WI38 (cell line): ENCODE data around the gene RNF223.
A peak's percentile ranks its signal among the peaks of the same experiment; 100 is the strongest.

Source experiments
- H3K4me3 ChIP-seq: 2 replicates; pipeline ENCODE4 v1.5.1; 2011; ENCODE audit warnings: low read depth, mild to moderate bottlenecking, control low read depth, low read length
- TF ChIP-seq, protein P1 (sequence below): IDR thresholded peaks from 2 replicates; pipeline ENCODE4 v1.5.1; 2012; ENCODE audit warnings: low read depth, mild to moderate bottlenecking, control low read depth, low read length

RNF223 gene

DNA sequence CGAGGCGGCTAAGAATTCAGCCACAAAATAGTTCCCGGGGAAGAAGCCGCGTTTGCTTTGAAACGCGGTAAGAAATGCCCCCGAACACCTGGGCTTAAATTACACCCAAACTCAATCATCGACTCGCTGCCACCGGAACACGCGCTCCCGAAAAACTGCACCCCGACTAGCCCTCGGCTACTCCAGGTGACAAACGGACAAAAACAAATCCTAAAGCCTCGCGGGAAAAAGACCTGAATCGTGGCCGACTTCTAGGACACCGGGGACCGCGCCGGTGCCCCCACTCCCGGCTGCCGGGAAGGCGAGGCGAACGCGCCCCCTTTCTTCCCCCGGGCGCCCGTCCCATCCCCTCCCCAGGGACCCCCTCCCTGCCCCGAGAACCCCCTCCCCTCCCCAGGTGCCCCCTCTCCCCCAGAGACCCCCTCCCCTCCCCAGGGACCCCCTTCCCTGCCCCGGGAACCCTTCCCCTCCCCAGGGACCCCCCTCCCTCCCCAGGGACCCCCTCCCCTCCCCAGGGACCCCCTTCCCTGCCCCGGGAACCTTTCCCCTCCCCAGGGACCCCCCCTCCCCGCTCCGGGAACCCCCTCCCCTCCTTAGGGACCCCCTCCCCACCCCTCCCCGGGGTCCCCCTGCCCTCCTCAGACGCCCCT, 41.2 kb upstream of the RNF223 start:
- TF ChIP-seq, protein P1, sequence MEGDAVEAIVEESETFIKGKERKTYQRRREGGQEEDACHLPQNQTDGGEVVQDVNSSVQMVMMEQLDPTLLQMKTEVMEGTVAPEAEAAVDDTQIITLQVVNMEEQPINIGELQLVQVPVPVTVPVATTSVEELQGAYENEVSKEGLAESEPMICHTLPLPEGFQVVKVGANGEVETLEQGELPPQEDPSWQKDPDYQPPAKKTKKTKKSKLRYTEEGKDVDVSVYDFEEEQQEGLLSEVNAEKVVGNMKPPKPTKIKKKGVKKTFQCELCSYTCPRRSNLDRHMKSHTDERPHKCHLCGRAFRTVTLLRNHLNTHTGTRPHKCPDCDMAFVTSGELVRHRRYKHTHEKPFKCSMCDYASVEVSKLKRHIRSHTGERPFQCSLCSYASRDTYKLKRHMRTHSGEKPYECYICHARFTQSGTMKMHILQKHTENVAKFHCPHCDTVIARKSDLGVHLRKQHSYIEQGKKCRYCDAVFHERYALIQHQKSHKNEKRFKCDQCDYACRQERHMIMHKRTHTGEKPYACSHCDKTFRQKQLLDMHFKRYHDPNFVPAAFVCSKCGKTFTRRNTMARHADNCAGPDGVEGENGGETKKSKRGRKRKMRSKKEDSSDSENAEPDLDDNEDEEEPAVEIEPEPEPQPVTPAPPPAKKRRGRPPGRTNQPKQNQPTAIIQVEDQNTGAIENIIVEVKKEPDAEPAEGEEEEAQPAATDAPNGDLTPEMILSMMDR: no peak
- peak overlapping the region; percentile 71 for H3K4me3 ChIP-seq

DNA sequence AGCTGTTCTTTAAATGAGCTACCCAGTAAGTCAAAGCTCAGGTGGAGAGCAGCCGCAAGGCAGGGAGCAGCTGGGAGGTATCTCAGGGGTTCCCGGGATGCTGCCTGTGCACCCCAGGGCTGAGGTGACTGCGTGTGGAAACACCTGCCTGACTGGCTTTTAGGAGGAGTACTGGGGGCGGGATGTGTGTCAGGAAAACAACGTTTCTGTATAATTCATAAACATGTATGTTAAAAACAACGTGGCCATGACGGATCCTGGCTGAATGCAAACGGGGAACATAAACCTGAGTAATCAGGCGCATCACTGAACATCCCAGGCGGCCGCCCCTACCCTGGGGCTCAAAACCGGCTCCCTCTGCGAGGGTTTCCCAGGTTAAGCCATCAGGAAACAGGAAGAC, 40.3 kb upstream of the RNF223 start:
- TF ChIP-seq, protein P1: no peak
- no peak overlapping the region for H3K4me3 ChIP-seq

DNA sequence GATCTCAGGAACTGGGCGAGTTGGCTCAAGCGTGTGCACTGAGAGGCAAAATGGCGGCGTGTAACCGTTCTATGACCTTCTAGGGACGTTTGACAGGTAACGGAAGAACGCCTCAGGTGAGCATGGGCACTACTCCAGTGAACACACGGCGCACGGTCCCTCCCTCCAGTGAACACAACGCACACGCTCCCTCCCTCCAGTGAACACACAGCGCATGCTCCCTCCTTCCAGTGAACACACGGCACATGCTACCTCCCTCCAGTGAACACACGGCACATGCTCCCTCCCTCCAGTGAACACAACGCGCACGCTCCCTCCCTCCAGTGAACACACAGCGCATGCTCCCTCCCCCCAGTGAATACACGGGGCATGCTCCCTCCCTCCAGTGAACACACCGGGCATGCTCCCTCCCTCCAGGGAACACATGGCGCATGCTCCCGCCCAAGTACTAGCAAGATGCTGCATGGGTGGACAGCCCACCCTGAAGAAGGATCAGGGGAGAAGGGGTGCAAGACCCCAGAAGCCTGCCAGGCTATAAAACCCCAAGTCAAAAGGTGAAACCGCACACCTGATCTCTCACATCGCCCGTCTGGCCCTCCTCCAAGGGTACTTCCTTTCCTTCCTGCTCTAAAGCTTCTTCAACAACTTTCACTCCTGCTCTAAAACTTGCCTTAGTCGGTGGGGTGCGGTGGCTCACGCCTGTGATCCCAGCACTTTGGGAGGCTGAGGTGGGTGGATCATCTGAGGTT, 38.3 kb upstream of the RNF223 start:
- TF ChIP-seq, protein P1: no peak
- no peak overlapping the region for H3K4me3 ChIP-seq

DNA sequence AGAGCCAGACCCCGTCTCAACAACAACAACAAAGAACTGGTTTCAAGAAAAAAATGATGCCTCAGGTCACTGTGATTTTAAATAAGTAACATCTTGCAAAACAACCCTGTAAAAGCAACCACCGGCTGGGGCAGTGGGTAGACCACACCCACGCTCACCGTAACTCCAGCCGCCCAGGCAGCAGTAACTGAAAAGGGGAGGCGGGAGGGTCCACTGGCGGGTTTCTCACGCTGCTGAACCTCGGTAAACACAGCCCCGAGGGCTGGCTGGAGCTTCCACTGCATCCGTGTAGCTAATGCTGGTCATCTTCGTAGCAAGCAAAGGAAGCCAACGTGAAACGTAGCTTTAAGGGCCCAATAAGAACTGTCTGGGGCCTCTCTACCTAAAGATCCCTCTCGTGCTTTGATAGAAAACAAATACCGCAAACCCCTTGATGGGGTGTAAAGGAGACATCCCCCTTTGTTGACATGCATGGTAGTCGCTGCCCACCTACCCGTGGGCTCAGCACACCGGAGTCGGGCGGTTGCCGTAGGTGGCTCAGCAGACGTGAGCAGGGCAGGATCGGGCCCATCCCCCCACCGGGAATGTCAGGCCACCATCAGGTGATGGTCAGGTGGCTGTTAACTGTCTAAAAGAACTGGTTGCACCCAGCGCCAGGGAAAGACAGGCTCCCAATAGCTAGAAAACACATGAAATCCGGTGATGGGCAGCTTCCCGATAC, 37.6 kb upstream of the RNF223 start:
- H3K4me3 ChIP-seq: no peak overlapping the region
- TF ChIP-seq, protein P1: no peak

DNA sequence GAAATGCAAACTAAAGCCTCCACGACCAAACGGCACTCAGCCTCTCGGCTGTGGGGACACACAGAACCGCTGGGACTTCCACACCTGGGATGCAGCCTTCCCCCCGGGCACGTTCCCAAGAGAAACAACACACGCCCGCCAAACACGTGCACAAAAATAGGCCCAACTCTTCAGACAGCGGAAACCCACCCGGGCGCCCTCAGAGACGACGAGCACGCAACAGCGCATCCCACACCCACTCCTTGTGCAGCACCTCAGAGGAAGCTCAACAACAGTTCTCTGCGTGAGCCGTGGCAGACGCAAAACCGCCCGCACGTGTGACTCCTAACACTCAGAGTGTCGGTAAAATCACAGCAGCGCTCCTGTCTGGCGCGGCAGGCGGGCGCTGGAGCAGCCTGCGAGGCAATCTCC, 36.5 kb upstream of the RNF223 start:
- TF ChIP-seq, protein P1: no peak
- H3K4me3 ChIP-seq: no peak overlapping the region

DNA sequence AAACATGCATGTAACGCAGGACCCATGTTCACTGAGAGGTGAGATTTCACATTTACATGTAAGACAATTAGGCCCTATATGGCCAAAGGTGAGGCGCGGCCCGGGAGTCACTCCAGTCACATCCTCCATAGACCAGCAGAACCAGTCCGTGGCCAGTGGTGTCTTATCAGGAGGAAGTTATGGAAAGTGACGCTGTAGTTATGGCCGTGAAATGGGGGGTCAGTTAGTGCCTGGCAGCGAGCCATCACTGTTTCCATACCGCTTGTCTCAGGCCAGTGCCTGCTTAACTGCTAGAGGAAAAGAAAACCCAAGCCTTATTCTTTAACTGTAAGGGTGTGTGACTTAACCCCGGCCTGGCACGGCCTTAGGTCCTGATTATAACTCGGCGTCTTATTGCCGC, 35.6 kb upstream of the RNF223 start:
- TF ChIP-seq, protein P1: no peak

More for the DNA sequence above, 35.6 kb upstream of the RNF223 start:
- no peak overlapping the region for H3K4me3 ChIP-seq
